IPS-18c (cell line): ENCODE data around the gene ATP13A3.

Source experiments
- H3K4me3 ChIP-seq: 2 replicates; pipeline ENCODE4 v1.7.0; 2013; ENCODE audit warnings: low read depth, mild to moderate bottlenecking, low read length, moderate library complexity; ENCODE audit not compliant: insufficient read depth
- H3K9me3 ChIP-seq: one replicate; pipeline ENCODE4 v1.6.1; 2013; ENCODE audit warnings: mild to moderate bottlenecking, low read length, moderate library complexity; ENCODE audit not compliant: control insufficient read depth, insufficient read depth

The ATP13A3 gene

GRCh38 chr3:194465920-194466570 is 20.8 kb downstream of the ATP13A3 start:
- Histone ChIP-seq H3K4me3 (no peak overlapping the region), H3K9me3 (no peaks in the 10 kb centered on the region)

DNA sequence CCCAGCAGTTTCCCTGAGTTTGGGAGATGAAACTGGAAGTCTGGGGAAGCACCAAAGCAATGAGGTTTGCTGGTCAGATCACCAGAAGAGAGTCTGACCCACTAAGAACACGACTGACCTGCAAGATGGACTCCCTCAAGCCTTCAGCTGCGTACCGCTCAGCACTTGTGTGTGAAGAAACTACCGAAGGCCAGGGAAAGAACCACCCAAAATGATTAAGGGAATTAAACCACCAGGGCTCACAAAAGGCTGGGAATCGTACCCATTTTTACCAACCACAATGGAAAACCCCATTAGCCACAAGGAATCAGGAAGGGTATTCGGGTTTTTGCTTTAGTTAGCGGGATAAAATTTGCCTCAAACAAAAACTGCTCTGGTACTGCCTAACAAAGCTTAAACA is 21.6 kb downstream of the ATP13A3 start:
- Histone ChIP-seq H3K9me3 (no peaks in the 10 kb centered on the region), H3K4me3 (no peak overlapping the region)

DNA sequence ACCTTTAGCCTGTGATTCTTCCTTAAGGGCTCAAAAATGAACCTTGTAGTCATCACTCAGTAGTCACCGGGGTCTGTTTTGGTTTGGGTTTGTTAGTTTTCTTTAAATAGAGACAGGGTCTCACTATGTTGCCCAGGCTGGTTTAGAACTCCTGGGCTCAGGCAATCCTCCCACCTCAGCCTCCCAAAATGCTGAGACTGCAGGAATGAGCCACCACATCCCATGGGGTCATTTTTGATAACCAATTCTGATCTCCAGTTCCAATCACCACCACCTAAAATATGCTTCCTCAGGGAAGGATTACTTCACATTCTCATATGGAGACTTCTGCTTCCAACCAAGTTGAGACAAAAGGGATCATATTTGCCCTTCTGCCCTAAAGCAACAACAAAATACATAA is 22.1 kb downstream of the ATP13A3 start:
- Histone ChIP-seq H3K9me3 (no peaks in the 10 kb centered on the region), H3K4me3 (no peak overlapping the region)

GRCh38 chr3:194462936-194463335 is 23.9 kb downstream of the ATP13A3 start:
- Histone ChIP-seq H3K9me3 (no peaks in the 10 kb centered on the region), H3K4me3 (no peak overlapping the region)

DNA sequence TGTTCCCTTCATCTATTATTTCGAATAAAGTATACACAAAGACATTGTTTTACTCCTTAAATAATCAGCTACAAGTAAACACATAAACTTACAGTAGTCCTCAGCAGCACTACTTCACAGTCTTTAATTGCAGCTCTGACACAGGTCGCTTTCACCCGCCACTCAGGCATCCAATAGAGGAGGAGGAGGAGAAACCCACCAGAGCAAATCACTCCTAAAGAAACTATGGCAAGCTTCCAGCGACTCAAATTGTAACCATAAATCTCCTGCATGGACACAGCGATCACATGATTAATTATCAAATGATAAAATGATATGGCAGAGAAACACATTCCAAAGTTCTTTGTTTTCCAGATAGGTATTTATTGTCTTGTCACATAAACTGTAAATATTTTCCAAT is 26.2 kb downstream of the ATP13A3 start:
- Histone ChIP-seq H3K4me3 (no peak overlapping the region), H3K9me3 (no peaks in the 10 kb centered on the region)

GRCh38 chr3:194458131-194458530 is 28.7 kb downstream of the ATP13A3 start:
- H3K9me3 ChIP-seq = no peaks in the 10 kb centered on the region

DNA sequence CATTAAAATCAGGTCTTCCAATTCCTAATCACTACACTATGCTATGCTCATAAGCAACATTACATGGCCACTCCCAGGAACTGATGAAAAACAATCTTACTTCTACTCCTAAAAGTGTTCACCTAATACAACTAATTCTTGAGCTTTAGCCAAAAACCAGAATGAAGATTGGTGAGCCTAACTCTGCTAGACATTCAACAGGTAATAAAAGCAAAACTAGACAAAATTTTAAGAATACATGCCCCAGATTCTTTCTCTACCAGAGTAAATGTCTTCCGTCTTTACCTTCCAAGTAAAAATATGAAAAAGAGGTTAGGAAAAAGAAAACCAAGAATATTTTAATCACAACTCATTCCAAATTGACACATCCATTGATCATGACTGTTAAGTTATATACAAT is 31.3 kb downstream of the ATP13A3 start:
- Histone ChIP-seq H3K9me3 (no peaks in the 10 kb centered on the region), H3K4me3 (no peak overlapping the region)

More at GRCh38 chr3:194458131-194458530, 28.7 kb downstream of the ATP13A3 start:
- H3K4me3 ChIP-seq = no peak overlapping the region

- Histone ChIP-seq H3K4me3 (no peak overlapping the region), H3K9me3 (no peaks in the 10 kb centered on the region)
These were observed 36.5 kb downstream of the ATP13A3 start for GRCh38 chr3:194450341-194450740.

- no peak overlapping the region for H3K4me3 ChIP-seq
- H3K9me3 ChIP-seq = no peaks in the 10 kb centered on the region
These were observed 36.9 kb downstream of the ATP13A3 start for GRCh38 chr3:194449913-194450312.

- Histone ChIP-seq H3K4me3 (no peak overlapping the region), H3K9me3 (no peaks in the 10 kb centered on the region)
These were observed 39.1 kb downstream of the ATP13A3 start for GRCh38 chr3:194447657-194448056.

GRCh38 chr3:194447161-194447560 is 39.6 kb downstream of the ATP13A3 start:
- Histone ChIP-seq H3K9me3 (no peaks in the 10 kb centered on the region), H3K4me3 (no peak overlapping the region)

GRCh38 chr3:194446754-194447153 is 40.0 kb downstream of the ATP13A3 start:
- no peaks in the 10 kb centered on the region for H3K9me3 ChIP-seq
- H3K4me3 ChIP-seq = no peak overlapping the region

- no peaks in the 10 kb centered on the region for H3K9me3 ChIP-seq
- H3K4me3 ChIP-seq = no peak overlapping the region
These were observed 40.6 kb downstream of the ATP13A3 start for GRCh38 chr3:194446172-194446571.

DNA sequence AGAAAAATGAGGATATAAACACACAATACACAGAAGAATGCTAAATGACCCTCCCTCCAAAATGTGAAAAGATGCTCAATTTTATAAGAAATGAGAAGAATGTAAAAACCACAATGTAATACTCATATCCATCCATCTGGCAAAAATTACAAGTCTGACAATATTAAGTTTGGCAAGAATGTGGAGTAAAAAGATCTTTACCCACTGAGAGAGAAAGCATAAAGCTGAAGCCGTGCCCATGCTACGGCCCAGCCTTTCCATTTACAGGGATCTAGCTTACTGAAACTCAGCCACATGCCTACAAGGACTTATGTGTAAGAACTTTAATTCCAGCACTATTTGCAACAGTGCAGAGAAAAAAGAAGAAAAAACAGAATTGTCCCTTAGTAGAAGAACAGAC is 42.9 kb downstream of the ATP13A3 start:
- no peak overlapping the region for H3K4me3 ChIP-seq
- H3K9me3 ChIP-seq = no peaks in the 10 kb centered on the region

GRCh38 chr3:194440756-194441155 is 46.0 kb downstream of the ATP13A3 start:
- no peaks in the 10 kb centered on the region for H3K9me3 ChIP-seq
- H3K4me3 ChIP-seq = no peak overlapping the region

- H3K9me3 ChIP-seq = no peaks in the 10 kb centered on the region
- no peak overlapping the region for H3K4me3 ChIP-seq
These were observed 46.8 kb downstream of the ATP13A3 start for GRCh38 chr3:194439881-194440550.

GRCh38 chr3:194434503-194434902 is 52.3 kb downstream of the ATP13A3 start:
- no peak overlapping the region for H3K4me3 ChIP-seq
- no peaks in the 10 kb centered on the region for H3K9me3 ChIP-seq

DNA sequence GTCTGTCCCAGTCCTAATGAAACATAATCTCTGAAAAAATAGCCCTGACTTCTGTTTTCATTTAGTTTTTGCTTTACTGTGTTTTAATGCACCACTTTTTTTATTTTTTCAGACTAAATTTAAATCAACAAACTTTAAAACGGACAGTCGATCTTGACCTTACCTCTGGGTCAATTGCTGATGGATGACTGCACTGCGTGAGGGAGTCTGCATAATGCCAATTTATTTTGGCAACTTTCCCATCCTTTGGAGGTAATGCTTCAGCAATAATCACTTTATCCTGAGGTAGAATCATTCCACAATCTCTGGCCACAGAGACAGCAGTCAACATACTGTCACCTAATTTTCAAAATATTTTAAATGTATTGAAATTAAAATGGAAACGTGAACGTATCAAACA is 55.2 kb downstream of the ATP13A3 start:
- Histone ChIP-seq H3K9me3 (no peaks in the 10 kb centered on the region), H3K4me3 (no peak overlapping the region)

DNA sequence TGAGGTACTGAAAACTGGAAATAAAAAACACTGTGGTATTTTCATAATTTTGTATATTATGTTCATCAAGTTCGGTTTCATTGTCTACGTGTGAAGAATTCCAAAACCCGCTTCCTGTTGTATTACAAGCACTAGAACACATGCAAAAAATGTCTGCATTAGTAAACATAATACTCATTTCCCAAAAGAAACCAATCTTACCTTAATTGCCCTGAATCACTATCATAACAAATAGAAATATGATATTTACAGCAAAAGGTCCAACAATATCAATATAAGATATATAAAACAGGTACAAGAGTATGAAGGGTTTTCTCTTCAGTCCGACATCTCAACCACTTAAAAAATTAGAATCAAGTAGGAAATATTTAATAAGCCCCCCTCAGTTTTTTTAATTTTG is 61.4 kb downstream of the ATP13A3 start:
- no peak overlapping the region for H3K4me3 ChIP-seq
- no peaks in the 10 kb centered on the region for H3K9me3 ChIP-seq
